OCI-LY3 (cell line): ENCODE data around the gene HSD3B2.

Source experiments
- H2AFZ ChIP-seq: fragments of 200-600, 300-600 bp; shearing (Covaris generic); 2 replicates; pipeline ENCODE4 v1.6.0; 2014; ENCODE audit warnings: antibody characterized with exemption, low read depth, low read length
- H3K27ac ChIP-seq: fragments of 200-600, 300-600 bp; sonication (generic); 2 replicates; pipeline ENCODE4 v1.5.1; 2014; ENCODE audit warnings: mild to moderate bottlenecking, low read length, moderate library complexity, mixed read lengths
- H3K27me3 ChIP-seq: fragments of 200-600, 300-600 bp; sonication (generic); 2 replicates; pipeline ENCODE4 v1.6.1; 2014; ENCODE audit warnings: low read depth, low read length, mixed read lengths
- H3K36me3 ChIP-seq: fragments of 200-600, 300-600 bp; sonication (generic); replicated peaks from 2 replicates; pipeline ENCODE3; 2014; ENCODE audit warnings: low read depth, low read length, mixed read lengths
- H3K4me1 ChIP-seq: fragments of 300-600, 200-600 bp; sonication (generic); 2 replicates; pipeline ENCODE4 v1.6.1; 2014; ENCODE audit warnings: low read length, mixed read lengths
- H3K4me2 ChIP-seq: fragments of 200-600, 300-600 bp; sonication (generic); 2 replicates; pipeline ENCODE4 v1.6.1; 2014; ENCODE audit warnings: low read length, mixed read lengths
- H3K4me3 ChIP-seq: fragments of 300-600, 200-600 bp; sonication (generic); 2 replicates; pipeline ENCODE4 v1.5.1; 2014; ENCODE audit warnings: antibody characterized with exemption, mild to moderate bottlenecking, low read length, moderate library complexity
- H3K79me2 ChIP-seq: fragments of 300-600, 200-600 bp; shearing (Covaris generic); 2 replicates; pipeline ENCODE4 v1.6.1; 2014; ENCODE audit warnings: mild to moderate bottlenecking, low read length, mixed read lengths
- H3K9ac ChIP-seq: fragments of 300-600, 200-600 bp; shearing (Covaris generic); 2 replicates; pipeline ENCODE4 v1.6.0; 2014; ENCODE audit warnings: mild to moderate bottlenecking, low read length, moderate library complexity
- H3K9me3 ChIP-seq: fragments of 200-600, 300-600 bp; shearing (Covaris generic); 2 replicates; pipeline ENCODE4 v1.6.1; 2014; ENCODE audit warnings: low read length, mixed read lengths; ENCODE audit not compliant: insufficient read depth
- H4K20me1 ChIP-seq: fragments of 200-600, 300-600 bp; sonication (generic); 2 replicates; pipeline ENCODE4 v1.6.1; 2016; ENCODE audit warnings: low read length, mixed read lengths; ENCODE audit not compliant: insufficient read depth
- EZH2phosphoT487 ChIP-seq: fragments of 200-600 bp; shearing (Covaris generic); IDR thresholded peaks from 2 replicates; pipeline ENCODE4 v1.6.1; 2018; ENCODE audit warnings: antibody characterized with exemption, mixed run types, low read depth
- TF ChIP-seq, protein P1 (sequence below): fragments of 200-600, 300-600 bp; sonication (generic); IDR thresholded peaks from 2 replicates; pipeline ENCODE4 v1.5.1; 2014; ENCODE audit warnings: antibody characterized with exemption, low read length, low read depth

HSD3B2 gene

DNA sequence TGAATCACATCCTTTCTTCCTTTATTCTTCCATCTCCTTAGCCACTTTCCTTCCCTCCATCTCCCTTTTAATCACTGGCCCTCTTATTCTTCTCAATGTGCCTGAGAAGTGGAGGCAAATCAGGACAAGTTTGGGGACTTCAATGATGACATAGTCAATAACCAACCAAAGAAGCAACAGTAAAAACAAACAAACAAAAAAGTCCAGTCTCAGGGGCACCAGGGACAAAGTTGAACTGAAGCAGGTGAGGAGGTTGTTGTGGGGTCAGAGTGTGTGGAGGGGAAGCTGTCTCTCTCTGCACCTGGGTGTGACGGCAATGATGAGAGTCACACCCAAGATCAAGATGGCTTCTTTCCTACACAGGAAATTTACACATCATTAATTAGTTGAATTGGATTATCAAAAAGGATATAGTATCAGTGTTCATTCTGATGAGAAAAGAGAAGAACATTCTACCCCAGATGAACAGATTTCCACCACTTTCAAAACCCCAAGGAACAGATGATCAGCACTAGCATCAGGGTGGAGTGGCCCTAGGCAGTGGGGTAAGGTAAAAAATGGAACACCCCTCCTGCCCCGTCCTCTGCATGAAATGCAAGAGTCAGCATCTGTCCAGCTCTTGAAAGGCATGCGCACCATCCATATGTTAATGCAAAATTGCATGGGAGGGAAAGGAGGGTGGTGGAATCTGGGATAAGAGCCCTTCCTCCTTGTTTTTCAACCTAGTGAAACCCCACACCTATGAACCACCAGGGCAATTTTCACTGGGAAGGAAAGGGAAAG is 32.6 kb downstream of the HSD3B2 start:
- Histone ChIP-seq H3K4me1 (no peaks in the 10 kb centered on the region), H3K27me3 (peaks cover 3% of the 10 kb centered on the region; the same call in 1 of the 2 replicates), H3K79me2 (no peaks in the 10 kb centered on the region), H3K4me2 (no peak overlapping the region), H3K9me3 (no peaks in the 10 kb centered on the region), H4K20me1 (no peaks in the 10 kb centered on the region), H3K4me3 (no peak overlapping the region), H2AFZ (no peak overlapping the region), H3K36me3 (no peaks in the 10 kb centered on the region), H3K27ac (no peak overlapping the region), H3K9ac (no peak overlapping the region)
- TF ChIP-seq, protein P1, sequence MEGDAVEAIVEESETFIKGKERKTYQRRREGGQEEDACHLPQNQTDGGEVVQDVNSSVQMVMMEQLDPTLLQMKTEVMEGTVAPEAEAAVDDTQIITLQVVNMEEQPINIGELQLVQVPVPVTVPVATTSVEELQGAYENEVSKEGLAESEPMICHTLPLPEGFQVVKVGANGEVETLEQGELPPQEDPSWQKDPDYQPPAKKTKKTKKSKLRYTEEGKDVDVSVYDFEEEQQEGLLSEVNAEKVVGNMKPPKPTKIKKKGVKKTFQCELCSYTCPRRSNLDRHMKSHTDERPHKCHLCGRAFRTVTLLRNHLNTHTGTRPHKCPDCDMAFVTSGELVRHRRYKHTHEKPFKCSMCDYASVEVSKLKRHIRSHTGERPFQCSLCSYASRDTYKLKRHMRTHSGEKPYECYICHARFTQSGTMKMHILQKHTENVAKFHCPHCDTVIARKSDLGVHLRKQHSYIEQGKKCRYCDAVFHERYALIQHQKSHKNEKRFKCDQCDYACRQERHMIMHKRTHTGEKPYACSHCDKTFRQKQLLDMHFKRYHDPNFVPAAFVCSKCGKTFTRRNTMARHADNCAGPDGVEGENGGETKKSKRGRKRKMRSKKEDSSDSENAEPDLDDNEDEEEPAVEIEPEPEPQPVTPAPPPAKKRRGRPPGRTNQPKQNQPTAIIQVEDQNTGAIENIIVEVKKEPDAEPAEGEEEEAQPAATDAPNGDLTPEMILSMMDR: no peak
- no peak for TF ChIP-seq EZH2phosphoT487

DNA sequence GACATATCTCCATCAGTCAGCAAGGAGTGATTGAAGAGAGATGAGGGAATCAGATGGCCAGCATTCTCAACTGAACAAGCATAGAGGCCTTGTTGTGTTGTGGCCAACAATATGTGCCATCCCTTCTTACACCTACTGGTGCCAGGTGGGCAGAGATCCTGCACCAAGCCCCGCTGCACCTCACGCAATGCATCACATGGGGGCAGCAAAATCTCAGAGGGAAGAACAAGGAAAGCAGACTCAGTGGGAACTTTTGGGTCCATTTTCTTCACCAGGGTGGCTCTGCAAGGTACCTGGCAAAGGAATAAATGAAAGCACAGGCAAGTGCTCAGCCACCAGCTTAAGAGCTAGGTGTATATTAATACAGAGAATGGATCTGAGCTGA is 33.2 kb downstream of the HSD3B2 start:
- no peaks in the 10 kb centered on the region for H3K79me2 ChIP-seq
- no peaks in the 10 kb centered on the region for H3K36me3 ChIP-seq
- TF ChIP-seq, protein P1: peak; percentile 39
- TF ChIP-seq EZH2phosphoT487: no peak
- no peak overlapping the region for H3K27ac ChIP-seq
- no peaks in the 10 kb centered on the region for H3K4me1 ChIP-seq
- no peaks in the 10 kb centered on the region for H3K9me3 ChIP-seq
- H3K9ac ChIP-seq: no peak overlapping the region
- H3K27me3 ChIP-seq: no peaks in the 10 kb centered on the region; the same call in 1 of the 2 replicates
- H3K4me3 ChIP-seq: no peak overlapping the region
- no peak overlapping the region for H2AFZ ChIP-seq
- H4K20me1 ChIP-seq: no peaks in the 10 kb centered on the region
- H3K4me2 ChIP-seq: no peak overlapping the region

DNA sequence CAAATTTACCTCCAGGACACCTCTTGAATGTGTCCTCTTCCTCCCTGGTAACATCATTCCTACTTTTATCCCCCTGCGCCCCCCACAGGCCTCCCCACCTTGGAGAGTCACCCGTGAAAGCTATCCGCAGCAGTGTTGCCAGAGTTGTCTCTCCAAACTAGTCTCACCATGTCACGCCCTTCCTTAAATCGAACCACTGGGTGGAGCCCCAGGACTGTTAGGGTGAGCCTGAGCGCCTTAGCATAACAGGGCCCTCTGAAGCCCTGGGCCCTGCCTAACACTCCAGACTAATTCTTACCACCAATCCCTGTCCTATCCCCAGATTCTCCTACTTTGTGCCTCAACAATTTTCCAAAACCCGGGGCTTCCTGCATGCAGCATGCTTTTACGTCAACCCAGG is 35.0 kb downstream of the HSD3B2 start:
- H3K9me3 ChIP-seq: no peaks in the 10 kb centered on the region
- H3K4me1 ChIP-seq: no peaks in the 10 kb centered on the region
- no peak overlapping the region for H3K4me2 ChIP-seq
- H3K9ac ChIP-seq: no peak overlapping the region
- no peaks in the 10 kb centered on the region for H3K36me3 ChIP-seq
- TF ChIP-seq, protein P1: peak; percentile 51
- no peak for TF ChIP-seq EZH2phosphoT487
- no peak overlapping the region for H2AFZ ChIP-seq
- no peaks in the 10 kb centered on the region; the same call in 1 of the 2 replicates for H3K27me3 ChIP-seq
- no peak overlapping the region for H3K27ac ChIP-seq
- H3K4me3 ChIP-seq: no peak overlapping the region
- H4K20me1 ChIP-seq: no peaks in the 10 kb centered on the region
- H3K79me2 ChIP-seq: no peaks in the 10 kb centered on the region

DNA sequence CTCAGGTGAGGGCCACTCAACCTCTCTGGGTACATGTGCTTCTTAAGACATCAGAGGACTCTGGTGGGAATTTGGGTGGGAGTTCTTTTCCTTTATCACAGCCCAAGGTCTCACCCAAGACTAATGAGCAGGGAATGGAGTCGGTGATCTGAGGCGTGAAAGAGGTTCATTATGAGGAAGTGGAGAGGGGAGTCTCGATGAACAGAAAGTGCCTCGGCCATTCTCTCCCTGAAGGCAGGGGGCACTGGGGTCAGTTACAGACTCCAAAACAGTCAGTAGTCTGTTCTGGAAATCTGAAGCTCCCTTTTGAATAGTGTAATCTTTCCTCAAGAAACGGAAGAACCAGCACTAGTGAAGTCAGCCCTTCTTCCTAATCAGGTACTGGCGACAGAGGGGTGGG is 36.2 kb downstream of the HSD3B2 start:
- Histone ChIP-seq H3K27ac (no peak overlapping the region), H2AFZ (no peak overlapping the region), H3K79me2 (no peaks in the 10 kb centered on the region), H3K27me3 (no peaks in the 10 kb centered on the region; the same call in 1 of the 2 replicates), H3K4me2 (no peak overlapping the region), H3K9ac (no peak overlapping the region), H3K9me3 (no peaks in the 10 kb centered on the region), H3K36me3 (no peaks in the 10 kb centered on the region), H3K4me1 (no peaks in the 10 kb centered on the region), H3K4me3 (no peak overlapping the region), H4K20me1 (no peaks in the 10 kb centered on the region)
- TF ChIP-seq EZH2phosphoT487: no peak
- TF ChIP-seq, protein P1: no peak
